ENCODE results near the gene VAT1L.

Gene VAT1L

GRCh38 chr16:77823067-77823466 lies 34.7 kb downstream of the VAT1L start:
- H4K20me1 ChIP-seq (ENCODE audit: insufficient read depth, low read length): no peaks in the 10 kb centered on the region
- no peaks in the 10 kb centered on the region for H3K9me2 ChIP-seq (replicated peaks; ENCODE audit: insufficient read depth, low read length)
- H3K4me2 ChIP-seq (ENCODE audit: low read depth, low read length): no peak overlapping the region
- TF ChIP-seq EZH2 (optimal IDR thresholded peaks at IDR 0.05; ENCODE audit: low read depth, low read length) (no peak), EZH2phosphoT487 (IDR thresholded peaks at IDR 0.05; ENCODE audit: low read length) (no peak), CTCF (IDR thresholded peaks at IDR 0.05; ENCODE audit: low read length) (no peak)
- H3K4me3 ChIP-seq (ENCODE audit: low read length): no peak overlapping the region
- no peak overlapping the region for H3K27ac ChIP-seq (ENCODE audit: low read length)
- no peak overlapping the region for H2AFZ ChIP-seq (ENCODE audit: low read length)
- no peaks in the 10 kb centered on the region for H3K36me3 ChIP-seq (replicated peaks; ENCODE audit: insufficient read depth, low read length)
- H3K4me1 ChIP-seq (ENCODE audit: low read length): no peaks in the 10 kb centered on the region
- no peaks in the 10 kb centered on the region for H3K27me3 ChIP-seq (replicated peaks; ENCODE audit: insufficient read depth, low read length)
- no peak for DNase-seq
- H3K9me3 ChIP-seq (replicated peaks; ENCODE audit: insufficient read depth, low read length): no peaks in the 10 kb centered on the region
- no peak overlapping the region for H3K9ac ChIP-seq (ENCODE audit: low read length)
- H3F3A ChIP-seq (ENCODE audit: insufficient read depth, low read length): no peaks in the 10 kb centered on the region
- H3K79me2 ChIP-seq (ENCODE audit: low read length): no peaks in the 10 kb centered on the region

- no peak overlapping the region for H3K9ac ChIP-seq (ENCODE audit: low read length)
- H3K27ac ChIP-seq (ENCODE audit: low read length): no peak overlapping the region
- no peaks in the 10 kb centered on the region for H3K9me2 ChIP-seq (replicated peaks; ENCODE audit: insufficient read depth, low read length)
- no peak for DNase-seq
- no peak overlapping the region for H3K4me3 ChIP-seq (ENCODE audit: low read length)
- no peak overlapping the region for H2AFZ ChIP-seq (ENCODE audit: low read length)
- TF ChIP-seq CTCF (IDR thresholded peaks at IDR 0.05; ENCODE audit: low read length): no peak
- no peak for TF ChIP-seq EZH2 (optimal IDR thresholded peaks at IDR 0.05; ENCODE audit: low read depth, low read length)
- TF ChIP-seq EZH2phosphoT487 (IDR thresholded peaks at IDR 0.05; ENCODE audit: low read length): no peak
- no peaks in the 10 kb centered on the region for H3K4me1 ChIP-seq (ENCODE audit: low read length)
- no peaks in the 10 kb centered on the region for H3K27me3 ChIP-seq (replicated peaks; ENCODE audit: insufficient read depth, low read length)
- H3K9me3 ChIP-seq (replicated peaks; ENCODE audit: insufficient read depth, low read length): no peaks in the 10 kb centered on the region
- no peaks in the 10 kb centered on the region for H3K36me3 ChIP-seq (replicated peaks; ENCODE audit: insufficient read depth, low read length)
- H4K20me1 ChIP-seq (ENCODE audit: insufficient read depth, low read length): no peaks in the 10 kb centered on the region
- H3K4me2 ChIP-seq (ENCODE audit: low read depth, low read length): no peak overlapping the region
- no peaks in the 10 kb centered on the region for H3K79me2 ChIP-seq (ENCODE audit: low read length)
- no peaks in the 10 kb centered on the region for H3F3A ChIP-seq (ENCODE audit: insufficient read depth, low read length)
Measured at GRCh38 chr16:77825196-77825595, 36.8 kb downstream of the VAT1L start.

- no peaks in the 10 kb centered on the region for H3K4me1 ChIP-seq (ENCODE audit: low read length)
- H3K27ac ChIP-seq (ENCODE audit: low read length): no peak overlapping the region
- H2AFZ ChIP-seq (ENCODE audit: low read length): no peak overlapping the region
- no peaks in the 10 kb centered on the region for H3K36me3 ChIP-seq (replicated peaks; ENCODE audit: insufficient read depth, low read length)
- H3K79me2 ChIP-seq (ENCODE audit: low read length): no peaks in the 10 kb centered on the region
- no peak for DNase-seq
- H3F3A ChIP-seq (ENCODE audit: insufficient read depth, low read length): no peaks in the 10 kb centered on the region
- H3K9me2 ChIP-seq (replicated peaks; ENCODE audit: insufficient read depth, low read length): no peaks in the 10 kb centered on the region
- H3K9ac ChIP-seq (ENCODE audit: low read length): no peak overlapping the region
- no peak overlapping the region for H3K4me2 ChIP-seq (ENCODE audit: low read depth, low read length)
- H3K4me3 ChIP-seq (ENCODE audit: low read length): no peak overlapping the region
- H3K9me3 ChIP-seq (replicated peaks; ENCODE audit: insufficient read depth, low read length): no peaks in the 10 kb centered on the region
- no peak for TF ChIP-seq EZH2 (optimal IDR thresholded peaks at IDR 0.05; ENCODE audit: low read depth, low read length)
- no peaks in the 10 kb centered on the region for H4K20me1 ChIP-seq (ENCODE audit: insufficient read depth, low read length)
- H3K27me3 ChIP-seq (replicated peaks; ENCODE audit: insufficient read depth, low read length): no peaks in the 10 kb centered on the region
Measured at GRCh38 chr16:77827032-77827431, 38.7 kb downstream of the VAT1L start.

- no peak for TF ChIP-seq CTCF (IDR thresholded peaks at IDR 0.05; ENCODE audit: low read length)
- TF ChIP-seq EZH2phosphoT487 (IDR thresholded peaks at IDR 0.05; ENCODE audit: low read length): no peak
- no peak for TF ChIP-seq EZH2 (optimal IDR thresholded peaks at IDR 0.05; ENCODE audit: low read depth, low read length)
- Histone ChIP-seq H3K4me1 (ENCODE audit: low read length) (no peaks in the 10 kb centered on the region), H2AFZ (ENCODE audit: low read length) (no peak overlapping the region), H3K36me3 (replicated peaks; ENCODE audit: insufficient read depth, low read length) (no peaks in the 10 kb centered on the region), H3K4me3 (ENCODE audit: low read length) (no peak overlapping the region), H3K9me3 (replicated peaks; ENCODE audit: insufficient read depth, low read length) (no peaks in the 10 kb centered on the region), H3F3A (ENCODE audit: insufficient read depth, low read length) (no peaks in the 10 kb centered on the region), H3K9ac (ENCODE audit: low read length) (no peak overlapping the region), H4K20me1 (ENCODE audit: insufficient read depth, low read length) (no peaks in the 10 kb centered on the region), H3K9me2 (replicated peaks; ENCODE audit: insufficient read depth, low read length) (no peaks in the 10 kb centered on the region), H3K4me2 (ENCODE audit: low read depth, low read length) (no peak overlapping the region), H3K79me2 (ENCODE audit: low read length) (no peaks in the 10 kb centered on the region), H3K27me3 (replicated peaks; ENCODE audit: insufficient read depth, low read length) (no peaks in the 10 kb centered on the region), H3K27ac (ENCODE audit: low read length) (no peak overlapping the region)
- no peak for DNase-seq
Measured at GRCh38 chr16:77833921-77834634, 45.7 kb downstream of the VAT1L start.
